HTR-8/SVneo (cell line): Measurements from ENCODE around the gene SAMD14.

Source experiments
- DNase-seq: peaks from one replicate; pipeline ENCODE4 v3.0.0; 2011; ENCODE audit warnings: low spot score, mixed read lengths; ENCODE audit not compliant: insufficient read length
- FAIRE-seq: peaks from 2 replicates; lab custom pipeline; 2011; peaks lifted over from hg19 to GRCh38; lab: Jason Lieb, UNC

The SAMD14 gene

DNA sequence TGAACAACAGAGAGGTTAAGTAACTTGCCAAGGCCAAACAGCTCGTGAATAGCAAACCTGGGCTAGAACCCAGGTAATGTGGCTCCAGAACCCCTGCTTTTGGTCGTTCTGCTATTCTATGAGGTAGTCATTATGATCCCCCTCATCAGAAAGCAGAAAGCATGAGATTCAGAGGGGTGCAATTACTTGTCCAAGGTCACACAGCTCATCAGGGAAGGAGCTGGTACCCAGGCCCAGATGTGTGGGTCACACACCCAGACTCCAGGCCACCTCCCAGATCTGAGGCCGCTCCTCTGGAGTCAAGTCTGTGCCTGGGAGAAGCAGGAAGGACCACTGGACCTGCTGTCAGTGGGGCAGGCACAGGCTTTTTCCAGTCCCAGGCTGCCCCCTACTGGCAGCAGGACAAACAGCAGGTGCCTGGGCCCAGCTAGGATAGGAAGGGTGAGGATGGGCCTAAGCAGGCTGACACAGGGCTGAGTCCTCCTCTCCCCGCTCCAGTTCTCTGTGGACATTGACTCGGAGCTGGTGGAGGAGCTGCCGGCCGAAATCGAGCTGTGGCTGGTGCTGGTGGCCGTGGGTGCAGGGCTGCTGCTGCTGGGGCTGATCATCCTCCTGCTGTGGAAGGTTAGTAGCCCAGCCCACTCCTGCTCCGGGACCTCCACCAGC, 42.6 kb downstream of the SAMD14 start:
- DNase-seq (peak; percentile 91), FAIRE-seq (peak; percentile 95)

DNA sequence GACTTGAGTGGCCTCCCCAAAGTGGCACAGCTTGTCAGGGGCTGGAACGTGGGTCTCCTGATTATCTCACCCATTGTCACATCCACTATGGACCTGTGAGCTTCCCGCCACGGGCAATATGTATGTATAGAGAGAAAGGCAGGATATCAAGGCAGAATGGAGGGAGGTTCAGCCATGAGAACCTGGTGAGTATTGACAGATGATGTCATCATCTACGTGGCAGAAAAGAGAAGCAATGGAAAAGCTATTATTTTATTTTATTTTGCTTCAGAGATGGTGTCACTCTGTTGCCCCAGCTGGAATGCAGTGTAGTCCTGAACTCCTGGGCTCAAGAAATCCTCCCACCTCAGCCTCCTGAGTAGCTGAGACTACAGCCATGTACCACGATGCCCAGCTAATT, 48.2 kb downstream of the SAMD14 start:
- FAIRE-seq (peak; percentile 13), DNase-seq (no peak)

DNA sequence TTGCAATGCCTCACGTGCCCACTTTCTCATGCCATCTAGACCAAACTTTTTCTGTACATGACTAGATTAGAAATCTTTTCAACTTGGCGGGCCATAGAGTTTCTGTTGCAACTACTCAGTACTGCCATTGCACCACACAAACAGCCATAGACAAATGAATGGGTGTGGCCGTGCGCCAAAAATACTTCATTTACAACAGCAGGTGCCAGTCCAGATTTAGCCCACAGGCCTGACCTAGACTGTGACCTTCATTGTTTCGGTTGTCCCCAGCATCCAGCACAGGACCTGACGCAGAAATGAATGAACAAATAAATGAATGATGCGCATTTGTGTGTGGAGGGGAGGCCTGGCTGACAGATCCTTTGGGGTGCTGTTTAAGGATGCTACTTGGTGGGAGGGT, 49.1 kb downstream of the SAMD14 start:
- peak; percentile 96 for FAIRE-seq
- DNase-seq: no peak

DNA sequence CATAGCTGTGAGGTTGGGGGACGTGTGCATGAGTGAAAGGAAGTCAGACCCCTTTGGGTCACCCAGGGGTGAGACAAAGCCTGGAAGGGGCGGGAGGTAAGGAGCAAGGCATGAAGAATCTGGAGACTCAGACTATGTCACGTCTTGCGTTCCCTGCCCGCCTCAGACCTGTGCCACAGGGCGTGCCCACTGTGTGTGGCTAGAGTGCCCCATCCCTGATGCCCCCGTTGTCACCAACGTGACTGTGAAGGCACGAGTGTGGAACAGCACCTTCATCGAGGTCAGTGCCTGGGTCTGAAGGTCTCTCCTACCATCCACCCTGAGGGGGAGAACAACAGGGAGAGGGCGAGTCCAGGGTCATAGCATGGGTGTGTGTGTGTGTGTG, 49.9 kb downstream of the SAMD14 start:
- no peak for DNase-seq
- FAIRE-seq: no peak

DNA sequence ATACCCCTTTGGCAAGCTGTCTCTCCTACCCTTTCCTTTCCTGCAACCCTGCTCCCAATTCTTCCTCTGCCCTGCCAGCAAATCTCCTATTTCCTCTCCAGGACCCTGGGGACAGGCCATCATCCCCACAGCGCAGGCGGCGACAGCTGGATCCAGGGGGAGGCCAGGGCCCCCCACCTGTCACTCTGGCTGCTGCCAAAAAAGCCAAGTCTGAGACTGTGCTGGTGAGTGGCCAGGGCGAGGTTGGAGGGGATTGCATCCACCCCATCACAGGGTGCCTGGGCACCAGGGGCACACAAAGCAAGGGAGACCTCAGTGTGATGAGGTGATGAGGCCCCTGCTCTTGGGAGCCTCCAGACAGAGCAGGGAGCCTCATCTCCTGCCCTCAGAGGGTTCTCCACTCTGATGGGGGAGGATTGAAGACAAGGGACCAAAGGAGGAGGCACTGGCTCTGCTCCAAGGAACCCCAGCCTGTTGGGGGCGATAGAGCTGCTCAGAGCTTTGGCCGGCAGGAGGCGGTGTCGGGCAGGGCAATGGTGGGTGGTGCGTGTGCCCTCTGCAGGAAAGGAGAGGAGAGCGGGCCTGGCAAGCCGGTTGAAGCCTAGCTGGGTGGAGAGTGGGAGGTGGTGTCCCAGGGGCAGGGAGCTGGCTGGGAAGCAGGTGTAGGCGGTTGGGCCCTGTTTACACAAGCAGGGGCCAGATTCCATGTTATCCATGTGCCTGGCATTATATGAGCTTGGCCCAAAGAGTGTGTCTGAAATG, 50.4 kb downstream of the SAMD14 start:
- FAIRE-seq (peak; percentile 83), DNase-seq (no peak)

DNA sequence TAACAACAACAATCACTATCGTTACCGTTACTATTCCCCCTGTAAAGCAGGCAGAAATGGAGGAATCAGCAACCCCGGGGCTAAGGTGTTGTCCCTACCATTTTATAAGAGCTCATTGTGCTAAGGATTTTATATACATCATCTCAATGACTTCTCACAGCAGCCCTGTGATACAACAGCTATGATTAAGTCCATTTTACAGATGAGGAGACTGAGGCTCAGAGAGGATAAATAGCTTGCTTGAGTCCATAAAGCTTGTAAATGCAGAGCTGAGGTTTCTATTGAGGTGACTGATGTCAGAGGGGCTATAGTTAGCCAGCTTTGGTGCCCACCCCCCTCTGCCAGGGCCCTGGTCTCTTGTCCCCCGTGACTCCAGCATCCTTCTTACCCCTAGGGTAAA, 51.5 kb downstream of the SAMD14 start:
- FAIRE-seq (no peak), DNase-seq (no peak)

DNA sequence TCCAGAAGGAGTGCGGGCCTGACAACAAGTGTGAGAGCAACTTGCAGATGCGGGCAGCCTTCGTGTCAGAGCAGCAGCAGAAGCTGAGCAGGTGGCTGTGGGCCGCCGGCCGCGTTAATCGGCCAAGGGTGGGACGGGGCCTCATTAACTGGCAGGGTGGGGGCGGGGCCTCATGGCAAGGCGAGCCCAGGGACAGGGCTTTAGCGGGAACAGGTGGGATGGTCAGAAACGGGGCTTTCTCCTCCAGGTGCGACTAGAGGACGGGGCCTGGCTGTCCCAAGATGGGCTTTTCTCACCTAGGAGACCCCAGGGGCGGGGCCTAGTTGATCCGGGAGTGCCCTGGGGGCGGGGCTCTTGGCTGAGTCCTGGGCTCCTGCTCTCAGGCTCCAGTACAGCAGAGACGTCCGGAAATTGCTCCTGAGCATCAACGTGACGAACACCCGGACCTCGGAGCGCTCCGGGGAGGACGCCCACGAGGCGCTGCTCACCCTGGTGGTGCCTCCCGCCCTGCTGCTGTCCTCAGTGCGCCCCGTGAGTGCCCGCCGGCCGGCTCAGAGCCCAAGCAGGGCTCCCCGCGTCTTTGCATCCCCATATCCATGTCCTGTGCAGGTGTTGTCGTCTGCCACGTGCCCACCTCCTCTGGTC, 53.2 kb downstream of the SAMD14 start:
- FAIRE-seq (peak; percentile 67), DNase-seq (no peak)

DNA sequence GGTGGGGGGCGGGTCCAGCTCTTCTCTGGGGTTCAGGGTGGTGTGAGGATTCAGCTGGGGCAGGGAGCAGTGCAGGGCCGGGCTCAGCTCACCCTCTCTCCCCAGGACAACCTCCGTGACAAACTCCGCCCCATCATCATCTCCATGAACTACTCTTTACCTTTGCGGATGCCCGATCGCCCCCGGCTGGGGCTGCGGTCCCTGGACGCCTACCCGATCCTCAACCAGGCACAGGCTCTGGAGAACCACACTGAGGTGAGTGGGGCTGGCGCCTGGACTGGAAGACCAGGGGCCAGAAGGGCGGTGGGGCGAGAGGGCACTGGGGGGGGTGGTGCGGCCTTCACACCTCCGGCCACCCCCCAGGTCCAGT, 53.8 kb downstream of the SAMD14 start:
- DNase-seq: no peak
- FAIRE-seq: no peak

DNA sequence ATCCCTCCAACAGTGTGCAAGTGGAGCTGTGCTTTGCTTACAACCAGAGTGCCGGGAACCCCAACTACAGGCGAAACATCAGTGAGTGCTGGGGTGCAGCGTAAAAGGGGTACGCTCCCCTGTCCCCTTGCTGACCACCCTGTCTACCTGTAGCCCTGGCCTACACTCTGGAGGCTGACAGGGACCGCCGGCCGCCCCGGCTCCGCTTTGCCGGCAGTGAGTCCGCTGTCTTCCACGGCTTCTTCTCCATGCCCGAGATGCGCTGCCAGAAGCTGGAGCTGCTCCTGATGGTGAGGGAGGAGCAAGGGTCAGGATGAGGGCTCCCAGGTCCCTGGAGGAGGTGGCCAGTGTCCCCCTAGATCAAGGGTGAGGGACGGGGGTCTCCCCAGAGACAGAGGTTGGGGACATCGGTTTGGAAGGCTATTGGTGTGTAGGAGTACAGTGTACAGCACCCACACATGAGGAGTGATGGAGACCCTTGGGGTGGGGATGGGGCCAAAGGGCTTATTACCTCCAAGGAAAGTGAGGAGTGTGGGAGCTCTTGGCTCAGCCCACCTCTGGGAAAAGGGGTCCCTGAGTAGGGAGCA, 54.4 kb downstream of the SAMD14 start:
- FAIRE-seq (peak; percentile 64), DNase-seq (no peak)

DNA sequence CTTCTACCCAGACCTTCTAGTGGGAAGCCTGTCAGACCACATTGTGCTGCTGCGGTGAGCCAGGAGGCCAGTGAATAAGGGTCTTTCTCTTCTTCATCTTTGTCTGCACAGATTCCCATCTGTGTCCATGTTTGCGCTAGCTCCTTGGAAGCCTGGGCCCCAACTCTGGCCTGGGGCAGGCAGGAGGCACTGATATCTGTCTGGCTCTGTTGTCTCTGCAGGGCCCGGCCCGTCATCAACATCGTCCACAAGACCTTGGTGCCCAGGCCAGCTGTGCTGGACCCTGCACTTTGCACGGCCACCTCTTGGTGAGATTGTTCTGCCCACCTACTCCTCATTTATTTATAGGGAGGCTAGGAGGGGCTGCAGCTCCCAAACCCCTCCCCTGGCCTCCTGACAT, 55.7 kb downstream of the SAMD14 start:
- DNase-seq (no peak), FAIRE-seq (no peak)

DNA sequence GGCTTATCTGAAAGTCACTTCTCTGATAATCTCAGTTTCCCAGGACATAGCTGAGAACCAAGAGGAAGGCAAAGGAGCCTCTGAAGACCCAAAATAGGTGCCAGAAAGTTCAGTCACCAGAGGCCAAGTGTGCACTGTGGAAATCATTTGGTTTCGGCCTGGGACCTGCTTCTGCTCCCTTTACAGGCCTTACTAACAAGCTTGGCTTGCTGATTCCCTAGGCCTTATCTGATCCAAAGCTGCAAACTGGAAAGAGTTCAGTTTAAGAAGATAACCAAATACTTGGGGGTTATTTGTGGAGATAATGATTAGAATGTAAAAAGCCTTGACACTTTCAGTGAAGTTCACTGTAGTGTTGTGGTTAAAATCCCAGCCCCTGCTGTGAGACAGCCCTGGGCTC, 57.0 kb downstream of the SAMD14 start:
- FAIRE-seq: peak; percentile 20
- no peak for DNase-seq

DNA sequence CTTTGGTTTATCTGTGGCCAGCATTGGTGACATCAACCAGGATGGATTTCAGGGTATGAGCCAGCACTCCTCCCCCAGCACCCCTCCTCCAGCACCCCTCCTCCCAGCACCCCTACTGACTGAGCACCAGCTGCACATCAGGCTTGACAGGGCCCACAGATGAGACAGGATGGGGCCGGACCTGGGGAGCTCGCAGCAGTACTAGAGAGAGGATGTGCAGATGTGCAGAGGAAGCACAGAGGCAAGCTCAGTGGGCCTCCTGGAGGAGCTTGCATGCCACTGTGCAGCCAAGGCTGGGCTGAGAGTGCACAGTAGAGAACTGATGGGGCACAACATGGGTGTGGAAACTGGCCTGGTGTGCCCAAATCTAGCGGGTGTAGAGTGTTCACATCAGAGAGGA, 57.8 kb downstream of the SAMD14 start:
- DNase-seq (no peak), FAIRE-seq (peak; percentile 58)

DNA sequence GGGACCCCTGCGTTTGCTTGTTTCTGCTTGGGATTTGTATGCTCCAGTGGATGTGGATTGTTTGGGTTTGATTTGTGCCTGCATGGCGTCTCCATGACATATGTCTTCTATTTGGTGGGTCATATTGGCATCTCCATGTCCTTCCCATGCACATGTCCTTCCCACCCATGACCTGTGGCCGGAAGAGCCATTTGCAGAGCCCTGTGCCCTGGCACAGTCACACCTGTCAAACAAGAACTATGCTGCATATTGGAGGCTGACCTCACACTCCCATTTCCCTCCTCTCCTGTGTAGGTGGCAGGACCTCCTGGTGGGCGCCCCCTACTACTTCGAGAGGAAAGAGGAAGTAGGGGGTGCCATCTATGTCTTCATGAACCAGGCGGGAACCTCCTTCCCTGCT, 58.3 kb downstream of the SAMD14 start:
- DNase-seq (no peak), FAIRE-seq (peak; percentile 64)

DNA sequence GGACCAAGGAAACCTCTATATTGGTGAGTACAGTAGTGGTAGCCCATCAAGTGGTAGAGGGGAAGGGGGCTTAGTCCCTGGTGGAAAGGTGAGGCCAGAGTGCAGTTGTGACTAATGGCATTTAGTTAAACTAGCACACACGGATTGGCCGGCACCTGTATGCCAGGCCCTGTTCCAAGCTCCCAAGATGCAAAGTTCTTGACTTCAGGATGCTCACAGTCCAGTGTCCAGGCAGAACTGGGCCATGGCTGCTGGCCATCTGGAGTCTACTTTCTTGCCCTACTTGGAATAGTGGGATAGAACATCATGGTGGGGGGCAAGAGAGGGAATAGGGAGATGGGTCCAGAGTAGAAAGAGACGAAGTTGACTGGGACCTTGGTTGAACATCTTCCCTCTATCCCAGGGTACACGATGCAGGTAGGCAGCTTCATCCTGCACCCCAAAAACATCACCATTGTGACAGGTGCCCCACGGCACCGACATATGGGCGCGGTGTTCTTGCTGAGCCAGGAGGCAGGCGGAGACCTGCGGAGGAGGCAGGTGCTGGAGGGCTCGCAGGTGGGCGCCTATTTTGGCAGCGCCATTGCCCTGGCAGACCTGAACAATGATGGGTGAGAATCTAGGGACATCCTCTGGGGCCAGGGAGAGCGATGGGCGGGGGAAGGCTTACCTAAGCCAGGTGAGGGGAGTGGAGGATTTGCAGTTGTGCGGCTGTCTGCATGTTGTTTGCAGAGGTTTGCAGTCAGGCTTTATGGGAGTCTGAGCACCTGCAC, 58.9 kb downstream of the SAMD14 start:
- peak; percentile 52 for FAIRE-seq
- no peak for DNase-seq

DNA sequence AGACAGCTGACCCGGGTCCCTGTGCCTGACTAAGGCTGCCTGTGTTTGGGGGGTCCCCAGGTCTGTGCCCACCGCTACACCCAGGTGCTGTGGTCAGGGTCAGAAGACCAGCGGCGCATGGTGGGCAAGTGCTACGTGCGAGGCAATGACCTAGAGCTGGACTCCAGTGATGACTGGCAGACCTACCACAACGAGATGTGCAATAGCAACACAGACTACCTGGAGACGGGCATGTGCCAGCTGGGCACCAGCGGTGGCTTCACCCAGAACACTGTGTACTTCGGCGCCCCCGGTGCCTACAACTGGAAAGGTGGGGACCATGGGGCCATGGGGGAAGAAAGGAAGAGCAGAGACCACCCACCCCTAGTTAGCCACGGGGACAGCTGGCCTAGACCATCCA, 62.0 kb downstream of the SAMD14 start:
- FAIRE-seq: no peak
- DNase-seq: no peak

DNA sequence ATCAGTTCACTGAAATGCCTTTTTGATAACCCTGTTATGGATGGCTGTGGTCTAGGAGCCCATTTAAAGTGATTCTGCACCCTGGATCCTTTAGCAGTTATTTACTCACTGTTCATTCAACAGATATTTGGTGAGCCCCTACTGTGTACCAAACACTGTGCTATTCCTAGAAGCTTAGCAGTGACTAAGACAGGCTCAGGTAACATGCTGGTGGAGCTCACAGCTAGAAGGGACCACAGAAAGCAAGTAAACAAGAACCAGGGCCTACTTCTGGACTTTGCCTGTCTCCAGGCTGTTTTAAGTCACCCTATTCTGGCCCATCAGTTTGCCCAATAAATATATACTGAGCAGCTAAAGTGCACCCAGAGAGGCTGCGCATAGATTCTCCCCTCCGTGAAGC, 63.0 kb downstream of the SAMD14 start:
- FAIRE-seq (peak; percentile 46), DNase-seq (no peak)

DNA sequence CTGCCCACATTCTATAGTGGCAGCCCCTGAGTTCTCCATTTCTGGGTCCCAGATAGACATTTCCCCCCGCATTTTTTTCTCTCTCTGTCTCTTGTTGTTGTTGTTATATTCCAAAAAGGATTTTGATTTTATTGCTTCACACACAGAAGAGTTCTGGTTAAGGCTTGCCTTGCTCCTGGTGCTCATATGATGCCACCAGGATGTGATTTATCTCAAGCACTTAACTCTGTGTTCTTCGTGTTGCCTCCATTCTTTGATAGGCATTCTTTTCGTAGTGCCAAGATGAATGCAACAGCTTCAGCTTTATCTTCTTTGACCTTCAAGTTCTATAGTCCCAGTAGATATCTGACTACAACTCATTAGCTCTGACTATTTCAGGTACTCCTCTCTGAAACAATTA, 64.9 kb downstream of the SAMD14 start:
- FAIRE-seq (no peak), DNase-seq (no peak)

DNA sequence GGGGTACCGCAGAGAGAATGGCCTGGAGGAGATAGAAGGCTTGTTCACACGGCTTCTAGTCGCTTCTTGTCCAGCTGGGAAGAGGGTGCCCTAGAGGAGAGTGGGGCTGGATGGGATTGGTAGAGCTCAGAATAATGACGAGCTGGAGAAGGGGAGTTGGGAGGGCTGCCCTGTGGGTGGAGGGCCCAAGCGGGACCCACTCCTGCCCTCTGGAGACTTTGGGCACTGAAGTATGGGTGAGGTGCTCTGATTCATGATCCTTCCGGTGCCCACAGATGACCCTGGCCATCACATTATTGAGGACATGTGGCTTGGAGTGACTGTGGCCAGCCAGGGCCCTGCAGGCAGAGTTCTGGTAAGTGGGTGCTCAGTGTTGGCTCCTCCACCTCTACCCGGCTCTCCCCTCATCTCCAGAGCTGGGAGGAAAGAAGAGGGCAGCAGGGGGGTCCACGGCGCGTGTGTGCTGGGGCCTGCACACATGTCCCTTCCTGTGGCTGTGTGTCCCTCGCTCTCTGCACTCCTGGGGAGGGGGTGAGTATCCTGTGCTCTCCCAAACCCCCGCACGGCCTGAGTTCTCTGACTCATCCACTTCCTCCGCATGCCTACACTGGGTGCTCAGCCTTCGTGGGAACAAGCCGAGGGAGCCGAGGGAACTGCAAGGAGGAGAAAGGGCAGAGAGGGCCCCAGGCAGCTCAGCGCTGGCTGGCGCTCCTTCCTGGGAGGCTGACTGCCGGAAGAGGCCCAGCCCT, 65.5 kb downstream of the SAMD14 start:
- DNase-seq: peak; percentile 93
- peak; percentile 99 for FAIRE-seq

DNA sequence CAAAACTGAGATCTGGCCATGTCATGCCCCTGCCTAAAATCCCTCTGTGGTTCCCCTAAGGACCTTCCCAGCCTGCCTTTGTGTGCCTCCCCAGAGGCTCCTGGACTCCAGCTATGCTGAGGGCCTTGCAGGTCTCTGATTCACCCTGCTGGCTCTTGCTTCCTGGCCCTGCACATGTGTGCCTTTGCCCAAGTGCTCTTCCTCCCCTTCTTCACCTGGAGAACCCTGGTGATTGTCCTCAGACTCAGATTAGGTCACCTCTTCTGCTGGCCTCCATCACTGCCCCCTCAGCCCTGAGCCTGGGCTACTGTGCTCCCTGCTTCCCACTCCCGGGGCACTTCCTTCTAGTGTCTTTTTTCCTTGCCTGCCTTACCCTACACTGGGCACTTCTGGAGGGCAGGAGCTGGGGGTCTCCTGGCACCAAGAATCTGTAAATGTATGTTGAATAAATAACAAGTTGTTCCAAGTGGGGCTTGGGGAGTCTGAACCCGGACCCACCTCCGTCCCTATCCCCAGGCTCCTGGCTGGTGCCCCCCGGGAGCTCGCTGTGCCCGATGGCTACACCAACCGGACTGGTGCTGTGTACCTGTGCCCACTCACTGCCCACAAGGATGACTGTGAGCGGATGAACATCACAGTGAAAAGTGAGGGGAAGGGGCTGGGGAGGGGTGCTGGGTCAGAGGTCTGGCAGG, 66.3 kb downstream of the SAMD14 start:
- DNase-seq (no peak), FAIRE-seq (peak; percentile 60)
